Measurements from ENCODE around the gene PDE6A.
"Not testable (repeated sequence)": the region's sequence is repeated elsewhere in the genome, so short reads cannot be mapped to it uniquely, and the experiment has no call there.

Gene PDE6A

DNA sequence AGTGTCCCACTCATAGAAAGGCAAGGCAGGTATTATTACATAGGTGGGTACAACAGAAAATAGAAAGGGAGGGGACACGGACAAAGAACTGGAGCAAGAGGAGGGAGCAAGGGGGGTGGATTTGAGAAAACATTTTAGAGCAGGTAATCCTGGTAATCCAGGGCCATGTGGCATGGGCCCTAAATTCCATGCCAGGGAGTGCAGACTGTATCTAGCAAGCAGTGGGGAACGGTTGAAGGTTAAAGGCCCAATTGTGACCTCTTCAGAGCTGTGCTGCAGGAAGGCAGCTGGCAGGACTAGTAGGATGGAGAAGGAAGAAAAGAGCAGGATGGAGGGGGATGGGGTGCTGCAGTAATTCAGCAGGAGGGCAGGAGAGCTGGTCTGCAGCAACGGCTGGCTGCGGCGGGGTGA lies 75.2 kb downstream of the PDE6A start:
- Mint-ChIP-seq H3K4me3 (no peak overlapping the region), H3K27ac (no peak overlapping the region)
- TF ChIP-seq, protein P1, sequence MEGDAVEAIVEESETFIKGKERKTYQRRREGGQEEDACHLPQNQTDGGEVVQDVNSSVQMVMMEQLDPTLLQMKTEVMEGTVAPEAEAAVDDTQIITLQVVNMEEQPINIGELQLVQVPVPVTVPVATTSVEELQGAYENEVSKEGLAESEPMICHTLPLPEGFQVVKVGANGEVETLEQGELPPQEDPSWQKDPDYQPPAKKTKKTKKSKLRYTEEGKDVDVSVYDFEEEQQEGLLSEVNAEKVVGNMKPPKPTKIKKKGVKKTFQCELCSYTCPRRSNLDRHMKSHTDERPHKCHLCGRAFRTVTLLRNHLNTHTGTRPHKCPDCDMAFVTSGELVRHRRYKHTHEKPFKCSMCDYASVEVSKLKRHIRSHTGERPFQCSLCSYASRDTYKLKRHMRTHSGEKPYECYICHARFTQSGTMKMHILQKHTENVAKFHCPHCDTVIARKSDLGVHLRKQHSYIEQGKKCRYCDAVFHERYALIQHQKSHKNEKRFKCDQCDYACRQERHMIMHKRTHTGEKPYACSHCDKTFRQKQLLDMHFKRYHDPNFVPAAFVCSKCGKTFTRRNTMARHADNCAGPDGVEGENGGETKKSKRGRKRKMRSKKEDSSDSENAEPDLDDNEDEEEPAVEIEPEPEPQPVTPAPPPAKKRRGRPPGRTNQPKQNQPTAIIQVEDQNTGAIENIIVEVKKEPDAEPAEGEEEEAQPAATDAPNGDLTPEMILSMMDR (IDR thresholded peaks at IDR 0.05): no peak

DNA sequence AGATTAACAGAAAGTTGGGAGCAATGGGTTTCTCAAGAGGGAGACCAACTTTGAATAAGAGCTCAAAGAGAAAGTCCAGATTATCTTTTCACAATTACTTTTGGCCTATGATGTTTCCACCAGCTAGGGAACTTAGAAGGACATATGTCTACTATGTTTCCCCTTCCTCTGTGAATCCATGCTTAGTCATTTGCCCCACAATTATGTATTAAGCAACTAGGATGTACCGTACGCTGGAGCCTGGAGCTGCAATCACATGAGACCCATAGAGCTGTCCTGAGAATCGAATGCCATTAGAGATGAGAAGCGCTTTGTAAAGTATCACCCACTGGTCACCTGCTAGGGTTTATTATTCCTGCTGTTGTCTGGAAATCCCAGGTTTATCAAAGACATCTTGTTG lies 78.8 kb downstream of the PDE6A start:
- Mint-ChIP-seq H3K4me1 (peaks cover 6% of the 10 kb centered on the region), H3K9me3 (peaks cover 4% of the 10 kb centered on the region), H3K27ac (no peak overlapping the region), H3K27me3 (ENCODE audit: low read depth, poor library complexity) (peaks cover 22% of the 10 kb centered on the region), H3K36me3 (ENCODE audit: low read depth) (no peaks in the 10 kb centered on the region), H3K4me3 (no peak overlapping the region)
- no peak for DNase-seq
- TF ChIP-seq, protein P1 (IDR thresholded peaks at IDR 0.05): no peak

More for the DNA sequence above, 75.2 kb downstream of the PDE6A start:
- Mint-ChIP-seq H3K4me1 (peaks cover 6% of the 10 kb centered on the region), H3K27me3 (ENCODE audit: low read depth, poor library complexity) (peaks cover 16% of the 10 kb centered on the region), H3K36me3 (ENCODE audit: low read depth) (no peaks in the 10 kb centered on the region), H3K9me3 (peaks cover 4% of the 10 kb centered on the region)
- peak; percentile 15 for DNase-seq

DNA sequence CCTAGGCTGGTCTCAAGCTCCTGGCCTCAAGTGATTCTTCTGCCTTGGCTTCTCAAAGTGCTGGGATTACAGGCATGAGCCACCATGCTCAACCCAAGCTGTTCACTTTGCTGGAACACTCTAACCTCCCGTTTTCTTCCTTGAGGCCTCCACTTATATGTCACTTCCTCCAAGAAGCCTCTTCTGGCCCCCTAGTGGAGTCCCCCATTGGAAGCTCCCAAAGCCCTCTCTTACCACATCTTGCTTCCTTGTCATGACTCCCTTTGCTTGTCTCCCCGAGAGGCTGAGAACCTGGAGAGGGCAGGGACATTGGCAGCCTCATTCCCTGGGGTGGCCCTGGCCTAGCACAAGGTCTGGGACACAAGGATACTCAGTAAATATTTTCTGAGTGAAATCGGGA lies 80.8 kb downstream of the PDE6A start:
- Mint-ChIP-seq H3K27me3 (ENCODE audit: low read depth, poor library complexity) (peaks cover 9% of the 10 kb centered on the region), H3K9me3 (peaks cover 4% of the 10 kb centered on the region), H3K4me3 (no peak overlapping the region), H3K27ac (no peak overlapping the region), H3K4me1 (no peaks in the 10 kb centered on the region), H3K36me3 (ENCODE audit: low read depth) (no peaks in the 10 kb centered on the region)
- DNase-seq: no peak
- TF ChIP-seq, protein P1 (IDR thresholded peaks at IDR 0.05): no peak

DNA sequence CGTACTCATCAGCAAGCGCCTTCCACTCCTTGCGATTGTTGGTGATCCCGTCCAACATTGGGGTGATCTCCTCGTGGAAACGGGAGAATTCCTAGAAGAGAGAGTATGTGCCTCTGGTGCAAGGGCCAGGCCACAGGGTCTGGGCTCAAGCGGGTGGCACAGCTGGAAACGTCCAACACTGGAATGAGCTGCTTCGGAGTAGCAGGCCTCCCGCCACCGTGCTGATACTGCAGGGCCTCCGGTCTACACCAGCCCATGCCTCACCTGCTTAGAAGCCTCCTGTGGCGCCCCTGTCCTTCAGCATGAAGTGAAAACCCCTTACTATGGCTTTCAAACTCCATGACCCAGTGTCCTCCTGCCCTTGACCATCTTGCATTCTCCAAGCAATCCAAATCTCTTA lies 81.4 kb downstream of the PDE6A start:
- H3K4me3 Mint-ChIP-seq: no peak overlapping the region
- no peak for DNase-seq
- H3K36me3 Mint-ChIP-seq (ENCODE audit: low read depth): no peaks in the 10 kb centered on the region
- no peaks in the 10 kb centered on the region for H3K4me1 Mint-ChIP-seq
- no peak overlapping the region for H3K27ac Mint-ChIP-seq
- peaks cover 4% of the 10 kb centered on the region for H3K9me3 Mint-ChIP-seq
- TF ChIP-seq, protein P1 (IDR thresholded peaks at IDR 0.05): no peak
- peaks cover 9% of the 10 kb centered on the region for H3K27me3 Mint-ChIP-seq (ENCODE audit: low read depth, poor library complexity)

DNA sequence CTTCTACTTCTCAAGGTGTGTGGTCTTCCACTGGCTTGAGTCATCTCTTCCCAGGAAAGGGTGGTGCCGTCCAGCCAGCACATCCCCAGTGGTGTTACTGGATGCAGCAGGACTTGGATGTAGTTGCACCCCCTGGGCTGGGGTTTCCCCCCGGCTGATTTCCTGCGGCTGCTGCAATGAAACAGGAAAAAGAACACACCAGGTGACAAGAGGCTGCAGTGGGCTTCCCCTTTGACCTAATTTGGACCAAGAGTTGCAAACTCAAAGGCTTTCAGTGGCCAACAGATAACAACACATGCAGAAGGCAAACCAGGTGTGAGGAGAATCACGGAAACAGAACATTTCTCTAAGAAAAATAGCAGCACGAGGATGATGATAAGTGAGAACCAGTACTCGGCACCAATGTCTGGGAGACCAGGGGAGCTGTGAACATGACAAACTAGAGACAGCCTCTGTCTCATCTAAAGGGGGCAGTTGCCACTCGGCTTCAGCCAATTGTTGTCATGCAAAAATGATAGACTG lies 83.7 kb downstream of the PDE6A start:
- TF ChIP-seq, protein P1 (IDR thresholded peaks at IDR 0.05): no peak

DNA sequence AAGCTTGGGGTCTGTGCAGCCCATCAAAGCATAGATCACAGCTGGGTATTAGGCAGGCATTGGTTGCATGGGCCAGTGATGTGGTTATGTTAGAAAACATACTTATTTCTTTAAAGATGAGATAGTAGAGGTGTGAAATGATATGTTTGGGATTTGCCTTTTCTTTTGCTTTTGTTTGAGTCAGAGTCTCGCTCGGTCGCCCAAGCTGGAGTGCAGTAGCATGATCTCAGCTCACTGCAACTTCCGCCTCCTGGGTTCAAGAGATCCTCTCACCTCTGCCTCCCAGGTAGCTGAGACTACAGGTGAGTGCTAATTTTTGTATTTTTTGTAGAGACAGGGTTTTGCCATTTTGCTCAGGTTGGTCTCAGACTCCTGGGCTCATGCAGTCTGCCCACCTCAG lies 84.8 kb downstream of the PDE6A start:
- no peak overlapping the region for H3K27ac Mint-ChIP-seq
- H3K4me1 Mint-ChIP-seq: no peaks in the 10 kb centered on the region
- no peak overlapping the region for H3K4me3 Mint-ChIP-seq
- H3K27me3 Mint-ChIP-seq (ENCODE audit: low read depth, poor library complexity): peaks cover 5% of the 10 kb centered on the region
- DNase-seq: no peak
- no peaks in the 10 kb centered on the region for H3K9me3 Mint-ChIP-seq
- TF ChIP-seq, protein P1 (IDR thresholded peaks at IDR 0.05): no peak
- no peaks in the 10 kb centered on the region for H3K36me3 Mint-ChIP-seq (ENCODE audit: low read depth)

More for the DNA sequence above, 83.7 kb downstream of the PDE6A start:
- Mint-ChIP-seq H3K4me1 (no peaks in the 10 kb centered on the region), H3K36me3 (ENCODE audit: low read depth) (no peaks in the 10 kb centered on the region), H3K27me3 (ENCODE audit: low read depth, poor library complexity) (peaks cover 5% of the 10 kb centered on the region), H3K4me3 (no peak overlapping the region), H3K9me3 (peaks cover under 1% of the 10 kb centered on the region), H3K27ac (no peak overlapping the region)
- no peak for DNase-seq

DNA sequence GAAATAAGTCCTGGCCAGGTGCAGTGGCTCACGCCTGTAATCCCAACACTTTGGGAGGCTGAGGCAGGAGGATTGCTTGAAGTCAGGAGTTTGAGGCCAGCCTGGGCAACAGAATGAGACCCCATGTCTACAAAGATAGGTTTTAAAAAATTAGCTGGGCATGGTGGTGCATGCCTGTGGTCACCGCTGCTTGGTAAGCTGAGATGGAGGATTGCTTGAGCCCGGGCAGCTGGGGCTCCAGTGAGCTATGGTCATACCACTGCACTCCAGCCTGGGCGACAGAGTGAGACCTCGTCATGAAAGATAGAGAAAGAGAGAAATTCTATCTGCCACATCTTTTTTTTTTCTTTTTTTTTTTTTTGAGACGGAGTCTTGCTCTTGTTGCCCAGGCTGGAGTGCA lies 86.1 kb downstream of the PDE6A start:
- H3K4me3 Mint-ChIP-seq: not testable (repeated sequence)

More for the DNA sequence above, 86.1 kb downstream of the PDE6A start:
- H3K4me1 Mint-ChIP-seq; H3K27ac Mint-ChIP-seq; H3K36me3 Mint-ChIP-seq (ENCODE audit: low read depth); H3K9me3 Mint-ChIP-seq; DNase-seq; H3K27me3 Mint-ChIP-seq (ENCODE audit: low read depth, poor library complexity): not testable (repeated sequence)

All from nephron progenitor cell (in vitro differentiated cells).